HCT116 (cell line): ENCODE data around the gene CLTRN.

ENCODE experiments used
- CEBPB ChIP-seq: IDR thresholded peaks from 2 replicates; pipeline ENCODE4 v1.6.1; 2012; ENCODE audit warnings: low read depth
- EGR1 ChIP-seq: IDR thresholded peaks from 2 replicates; pipeline ENCODE4 v1.6.1; 2012; ENCODE audit warnings: low read depth
- EZH2phosphoT487 ChIP-seq: fragments of 200-600 bp; IDR thresholded peaks from 2 replicates; pipeline ENCODE4 v1.6.1; 2018; ENCODE audit warnings: antibody characterized with exemption, borderline replicate concordance
- POLR2A ChIP-seq: IDR thresholded peaks from 2 replicates; pipeline ENCODE4 v1.7.0; 2011; ENCODE audit warnings: borderline replicate concordance; ENCODE audit not compliant: insufficient read depth, insufficient read length; ENCODE audit errors: extremely low read depth
- POLR2AphosphoS5 ChIP-seq: IDR thresholded peaks from 2 replicates; pipeline ENCODE4 v1.6.1; 2011; ENCODE audit warnings: mild to moderate bottlenecking, low read depth, low read length, moderate library complexity
- SP1 ChIP-seq: IDR thresholded peaks from 2 replicates; pipeline ENCODE4 v1.6.1; 2012; ENCODE audit warnings: low read depth
- TCF7L2 ChIP-seq: IDR thresholded peaks from 2 replicates; pipeline ENCODE4 v1.7.0; 2011; ENCODE audit warnings: borderline replicate concordance, inconsistent platforms; ENCODE audit not compliant: insufficient read depth, insufficient read length; ENCODE audit errors: extremely low read depth
- ZFX ChIP-seq: fragments of 450-650 bp; IDR thresholded peaks from 2 replicates; pipeline ENCODE4 v1.6.1; 2017
- TF ChIP-seq, protein P1 (sequence below), 3 experiments: fragments of 200-600 bp in 1 of 3; sonication (generic) in 1 of 3; IDR thresholded peaks in 2 of 3; conservative IDR thresholded peaks in 1 of 3; 2 replicates each; pipeline ENCODE4 v1.5.1; 2012 to 2017; ENCODE audit warnings: low read depth in 2 of 3, low read length in 2 of 3, antibody characterized with exemption in 1 of 3, borderline replicate concordance in 1 of 3, control low read depth in 1 of 3, mild to moderate bottlenecking in 1 of 3, mixed read lengths in 1 of 3, mixed run types in 1 of 3, moderate library complexity in 1 of 3; ENCODE audit not compliant: insufficient read depth in 1 of 3
- TF ChIP-seq, protein P2 (sequence below): IDR thresholded peaks from 2 replicates; pipeline ENCODE4 v1.6.1; 2012
- TF ChIP-seq, protein P3 (sequence below): IDR thresholded peaks from 2 replicates; pipeline ENCODE4 v1.6.1; 2011; ENCODE audit warnings: mild to moderate bottlenecking, low read length, moderate library complexity; ENCODE audit not compliant: insufficient replicate concordance; ENCODE audit errors: extremely low read depth

DNA sequence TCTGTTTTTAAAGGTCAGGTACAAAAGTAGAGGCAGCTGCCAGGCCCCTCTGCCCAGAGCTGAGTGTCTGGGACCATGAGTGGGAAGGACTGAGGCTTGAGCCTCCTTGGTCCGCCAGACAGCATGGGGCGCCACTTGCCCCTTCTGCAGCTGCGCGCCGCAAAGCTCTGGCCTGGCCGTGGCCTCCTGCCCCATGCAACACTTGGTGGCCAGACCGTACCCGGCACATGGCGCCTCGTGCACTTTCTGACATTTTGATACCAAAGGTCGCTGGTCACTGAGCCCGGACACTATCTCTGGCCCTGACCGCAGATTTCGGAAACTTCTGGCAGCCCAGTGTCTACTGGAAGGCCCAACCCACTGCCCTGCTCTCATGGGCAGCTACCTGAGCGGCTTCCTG, 18.6 kb downstream of the CLTRN start:
- TF ChIP-seq SP1: no peak
- TF ChIP-seq, protein P1, sequence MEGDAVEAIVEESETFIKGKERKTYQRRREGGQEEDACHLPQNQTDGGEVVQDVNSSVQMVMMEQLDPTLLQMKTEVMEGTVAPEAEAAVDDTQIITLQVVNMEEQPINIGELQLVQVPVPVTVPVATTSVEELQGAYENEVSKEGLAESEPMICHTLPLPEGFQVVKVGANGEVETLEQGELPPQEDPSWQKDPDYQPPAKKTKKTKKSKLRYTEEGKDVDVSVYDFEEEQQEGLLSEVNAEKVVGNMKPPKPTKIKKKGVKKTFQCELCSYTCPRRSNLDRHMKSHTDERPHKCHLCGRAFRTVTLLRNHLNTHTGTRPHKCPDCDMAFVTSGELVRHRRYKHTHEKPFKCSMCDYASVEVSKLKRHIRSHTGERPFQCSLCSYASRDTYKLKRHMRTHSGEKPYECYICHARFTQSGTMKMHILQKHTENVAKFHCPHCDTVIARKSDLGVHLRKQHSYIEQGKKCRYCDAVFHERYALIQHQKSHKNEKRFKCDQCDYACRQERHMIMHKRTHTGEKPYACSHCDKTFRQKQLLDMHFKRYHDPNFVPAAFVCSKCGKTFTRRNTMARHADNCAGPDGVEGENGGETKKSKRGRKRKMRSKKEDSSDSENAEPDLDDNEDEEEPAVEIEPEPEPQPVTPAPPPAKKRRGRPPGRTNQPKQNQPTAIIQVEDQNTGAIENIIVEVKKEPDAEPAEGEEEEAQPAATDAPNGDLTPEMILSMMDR (IDR thresholded peaks at IDR 0.05 in 2 of 3, conservative IDR thresholded peaks at IDR 0.05 in 1 of 3; ENCODE audit: borderline replicate concordance in 1 of 3, insufficient read depth in 1 of 3, low read depth in 2 of 3, low read length in 2 of 3): no peak
- no peak for TF ChIP-seq ZFX
- TF ChIP-seq POLR2A: no peak
- no peak for TF ChIP-seq EGR1
- TF ChIP-seq, protein P2, sequence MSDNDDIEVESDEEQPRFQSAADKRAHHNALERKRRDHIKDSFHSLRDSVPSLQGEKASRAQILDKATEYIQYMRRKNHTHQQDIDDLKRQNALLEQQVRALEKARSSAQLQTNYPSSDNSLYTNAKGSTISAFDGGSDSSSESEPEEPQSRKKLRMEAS: no peak
- no peak for TF ChIP-seq TCF7L2
- no peak for TF ChIP-seq EZH2phosphoT487
- TF ChIP-seq POLR2AphosphoS5: no peak
- TF ChIP-seq CEBPB: no peak
- TF ChIP-seq, protein P3, sequence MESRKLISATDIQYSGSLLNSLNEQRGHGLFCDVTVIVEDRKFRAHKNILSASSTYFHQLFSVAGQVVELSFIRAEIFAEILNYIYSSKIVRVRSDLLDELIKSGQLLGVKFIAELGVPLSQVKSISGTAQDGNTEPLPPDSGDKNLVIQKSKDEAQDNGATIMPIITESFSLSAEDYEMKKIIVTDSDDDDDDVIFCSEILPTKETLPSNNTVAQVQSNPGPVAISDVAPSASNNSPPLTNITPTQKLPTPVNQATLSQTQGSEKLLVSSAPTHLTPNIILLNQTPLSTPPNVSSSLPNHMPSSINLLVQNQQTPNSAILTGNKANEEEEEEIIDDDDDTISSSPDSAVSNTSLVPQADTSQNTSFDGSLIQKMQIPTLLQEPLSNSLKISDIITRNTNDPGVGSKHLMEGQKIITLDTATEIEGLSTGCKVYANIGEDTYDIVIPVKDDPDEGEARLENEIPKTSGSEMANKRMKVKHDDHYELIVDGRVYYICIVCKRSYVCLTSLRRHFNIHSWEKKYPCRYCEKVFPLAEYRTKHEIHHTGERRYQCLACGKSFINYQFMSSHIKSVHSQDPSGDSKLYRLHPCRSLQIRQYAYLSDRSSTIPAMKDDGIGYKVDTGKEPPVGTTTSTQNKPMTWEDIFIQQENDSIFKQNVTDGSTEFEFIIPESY: no peak
